Fibroblast of skin of abdomen (primary cell): ENCODE data around the gene TECPR2.
"Not testable (repeated sequence)": the region's sequence is repeated elsewhere in the genome, so short reads cannot be mapped to it uniquely, and the experiment has no call there.

ENCODE experiments used
- DNase-seq: peaks from one replicate; pipeline ENCODE4 v3.0.0-alpha.2; 2013

The TECPR2 gene

GRCh38 chr14:102532204-102532658 lies 169.5 kb downstream of the TECPR2 start:
- DNase-seq, result peak; percentile 24

- DNase-seq, result no peak
Measured at GRCh38 chr14:102537981-102538601, 175.3 kb downstream of the TECPR2 start.

GRCh38 chr14:102538602-102539543 lies 176.1 kb downstream of the TECPR2 start:
- no peak for DNase-seq

GRCh38 chr14:102539544-102540314 lies 177.0 kb downstream of the TECPR2 start:
- peak; percentile 87 for DNase-seq

GRCh38 chr14:102540315-102541028 lies 177.7 kb downstream of the TECPR2 start:
- DNase-seq, result peak; percentile 53

- DNase-seq, result not testable (repeated sequence)
Measured at GRCh38 chr14:102541029-102541491, 178.3 kb downstream of the TECPR2 start.

GRCh38 chr14:102541771-102542170 lies 179.0 kb downstream of the TECPR2 start:
- DNase-seq, result no peak

GRCh38 chr14:102544046-102544746 lies 181.5 kb downstream of the TECPR2 start:
- DNase-seq, result no peak

- DNase-seq, result no peak
Measured at GRCh38 chr14:102544747-102545460, 182.2 kb downstream of the TECPR2 start.

- DNase-seq, result peak; percentile 75
Measured at GRCh38 chr14:102545461-102546265, 182.9 kb downstream of the TECPR2 start.

GRCh38 chr14:102548616-102549240 lies 186.0 kb downstream of the TECPR2 start:
- DNase-seq, result no peak

GRCh38 chr14:102550927-102551401 lies 188.2 kb downstream of the TECPR2 start:
- not testable (repeated sequence) for DNase-seq
